ENCODE measurements around the gene SDF4. TPM values are rescaled to one million over a fixed set of nuclear protein-coding genes. Genes with fewer than 3 reads are reported as not detected.

The SDF4 gene
- total RNA-seq, 1 experiment from 2014 or later = 122 TPM

DNA sequence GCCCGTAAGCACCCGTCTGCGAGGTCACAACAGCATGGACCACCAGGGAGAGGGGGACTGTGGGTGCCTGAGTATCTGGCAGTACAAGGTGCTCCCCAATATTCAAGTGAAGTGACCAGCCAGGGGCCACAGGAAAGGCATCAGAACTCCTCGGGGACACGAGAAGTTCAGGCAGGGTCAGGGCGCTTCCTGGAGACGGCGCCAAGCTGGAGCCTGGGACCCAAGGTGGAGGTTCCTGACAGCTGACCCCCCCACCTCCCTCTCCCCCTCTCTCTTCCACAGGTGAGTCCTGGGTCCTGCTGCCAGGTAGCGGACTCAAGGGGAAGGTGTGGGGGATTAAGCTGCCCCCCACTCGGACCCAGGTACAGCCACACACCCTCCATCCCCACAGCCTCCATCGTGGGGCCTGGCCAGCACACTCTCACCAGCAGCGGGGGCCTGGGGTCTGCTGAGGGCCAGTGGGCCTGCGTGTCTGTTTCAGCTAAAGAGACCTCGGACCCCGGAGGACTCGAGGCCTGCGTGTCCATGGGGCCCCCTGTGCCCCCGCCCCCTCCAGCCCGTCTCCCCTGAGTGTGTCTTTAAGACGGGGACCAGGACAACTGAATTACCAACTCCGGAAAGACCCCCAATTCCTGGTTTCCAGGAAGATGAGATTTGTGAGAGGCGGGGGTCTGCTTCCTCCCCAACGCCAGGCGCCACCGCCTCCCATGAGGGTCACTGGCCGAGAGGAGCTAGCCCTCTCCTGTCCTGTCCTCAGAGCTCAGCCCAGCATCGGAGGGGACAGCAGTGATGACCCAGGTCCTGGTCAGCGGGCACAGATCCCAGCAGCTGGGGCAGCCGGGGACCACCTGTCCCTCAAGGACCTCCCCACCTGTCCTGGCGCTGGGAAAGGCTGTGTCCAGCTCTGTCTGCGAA lies 31.6 kb downstream of the SDF4 start:
- Mint-ChIP-seq H3K4me1 (ENCODE audit: insufficient read depth, unreplicated experiment) (no peaks in the 10 kb centered on the region), H3K27ac (ENCODE audit: low read depth, unreplicated experiment) (no peak overlapping the region), H3K27me3 (ENCODE audit: insufficient read depth, unreplicated experiment) (no peaks in the 10 kb centered on the region), H3K4me3 (ENCODE audit: unreplicated experiment) (no peak overlapping the region), H3K9me3 (ENCODE audit: unreplicated experiment) (no peaks in the 10 kb centered on the region), H3K36me3 (ENCODE audit: insufficient read depth, unreplicated experiment) (no peaks in the 10 kb centered on the region)
- no TSS peak for BruUV-seq (replicated peaks)
- TF ChIP-seq, protein P1, sequence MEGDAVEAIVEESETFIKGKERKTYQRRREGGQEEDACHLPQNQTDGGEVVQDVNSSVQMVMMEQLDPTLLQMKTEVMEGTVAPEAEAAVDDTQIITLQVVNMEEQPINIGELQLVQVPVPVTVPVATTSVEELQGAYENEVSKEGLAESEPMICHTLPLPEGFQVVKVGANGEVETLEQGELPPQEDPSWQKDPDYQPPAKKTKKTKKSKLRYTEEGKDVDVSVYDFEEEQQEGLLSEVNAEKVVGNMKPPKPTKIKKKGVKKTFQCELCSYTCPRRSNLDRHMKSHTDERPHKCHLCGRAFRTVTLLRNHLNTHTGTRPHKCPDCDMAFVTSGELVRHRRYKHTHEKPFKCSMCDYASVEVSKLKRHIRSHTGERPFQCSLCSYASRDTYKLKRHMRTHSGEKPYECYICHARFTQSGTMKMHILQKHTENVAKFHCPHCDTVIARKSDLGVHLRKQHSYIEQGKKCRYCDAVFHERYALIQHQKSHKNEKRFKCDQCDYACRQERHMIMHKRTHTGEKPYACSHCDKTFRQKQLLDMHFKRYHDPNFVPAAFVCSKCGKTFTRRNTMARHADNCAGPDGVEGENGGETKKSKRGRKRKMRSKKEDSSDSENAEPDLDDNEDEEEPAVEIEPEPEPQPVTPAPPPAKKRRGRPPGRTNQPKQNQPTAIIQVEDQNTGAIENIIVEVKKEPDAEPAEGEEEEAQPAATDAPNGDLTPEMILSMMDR (IDR thresholded peaks at IDR 0.05; ENCODE audit: unreplicated experiment) = no peak
- CTCF ChIA-PET = interaction anchor here (0.7 kb wide), 1 partner anchor 398 kb away, joined by 3 read pairs; no protein-coding TSS in a partner anchor
- intact Hi-C loops (cut with micrococcal nuclease) = no loop called here
- POLR2A ChIA-PET = no interaction called here
- no peak for DNase-seq (ENCODE audit: unreplicated experiment)

DNA sequence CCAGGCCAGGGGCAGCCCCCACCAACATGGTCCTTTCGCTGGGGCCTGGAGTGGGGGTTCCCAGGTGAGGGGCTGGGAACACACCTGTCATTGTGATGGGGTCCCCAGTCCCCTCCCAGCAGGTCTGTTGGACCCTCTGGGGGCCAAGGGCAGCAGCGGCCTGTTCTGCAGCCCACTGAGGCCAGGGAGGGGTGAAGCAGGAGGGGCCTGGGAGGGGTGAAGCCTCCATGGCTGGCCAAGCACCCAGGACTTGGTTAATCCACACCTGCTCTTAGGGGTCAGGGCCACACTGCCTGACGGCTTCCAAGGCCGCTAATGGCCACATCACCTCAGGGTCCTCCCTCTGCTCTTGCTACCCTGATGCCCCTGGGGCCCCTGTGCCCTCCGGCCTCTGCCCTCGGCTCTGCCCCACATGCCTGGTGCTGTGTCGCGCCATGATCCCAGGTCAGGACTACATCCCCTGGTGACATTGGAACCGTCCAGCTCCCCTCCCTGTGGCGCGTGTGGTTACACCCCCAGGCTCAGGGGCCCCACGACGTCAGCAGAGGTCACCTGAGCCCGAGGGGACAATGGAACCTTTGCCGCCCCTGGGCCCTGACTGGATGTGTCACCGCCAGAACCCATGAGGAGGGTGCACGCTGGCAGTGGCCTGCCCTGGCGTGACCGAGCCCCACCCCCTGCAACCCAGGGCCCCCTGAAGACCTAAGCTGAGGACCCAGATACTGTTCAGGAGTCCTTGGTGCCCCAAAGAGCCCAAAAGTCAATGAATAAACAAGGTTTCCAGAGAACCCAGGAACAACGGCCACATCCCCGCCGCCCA lies 32.5 kb downstream of the SDF4 start:
- Mint-ChIP-seq H3K4me3 (ENCODE audit: unreplicated experiment) (no peak overlapping the region), H3K27me3 (ENCODE audit: insufficient read depth, unreplicated experiment) (no peaks in the 10 kb centered on the region), H3K4me1 (ENCODE audit: insufficient read depth, unreplicated experiment) (no peaks in the 10 kb centered on the region), H3K9me3 (ENCODE audit: unreplicated experiment) (peaks cover 9% of the 10 kb centered on the region), H3K27ac (ENCODE audit: low read depth, unreplicated experiment) (no peak overlapping the region), H3K36me3 (ENCODE audit: insufficient read depth, unreplicated experiment) (no peaks in the 10 kb centered on the region)
- DNase-seq (ENCODE audit: unreplicated experiment) = no peak
- ChIA-PET CTCF (no interaction called here), POLR2A (interaction anchor here (0.6 kb wide), 1 partner anchor 82 kb away, joined by 3 read pairs; no protein-coding TSS in a partner anchor)
- TF ChIP-seq, protein P1 (IDR thresholded peaks at IDR 0.05; ENCODE audit: unreplicated experiment) = no peak
- BruUV-seq (replicated peaks) = no TSS peak
- intact Hi-C loops (cut with micrococcal nuclease) = no loop called here

DNA sequence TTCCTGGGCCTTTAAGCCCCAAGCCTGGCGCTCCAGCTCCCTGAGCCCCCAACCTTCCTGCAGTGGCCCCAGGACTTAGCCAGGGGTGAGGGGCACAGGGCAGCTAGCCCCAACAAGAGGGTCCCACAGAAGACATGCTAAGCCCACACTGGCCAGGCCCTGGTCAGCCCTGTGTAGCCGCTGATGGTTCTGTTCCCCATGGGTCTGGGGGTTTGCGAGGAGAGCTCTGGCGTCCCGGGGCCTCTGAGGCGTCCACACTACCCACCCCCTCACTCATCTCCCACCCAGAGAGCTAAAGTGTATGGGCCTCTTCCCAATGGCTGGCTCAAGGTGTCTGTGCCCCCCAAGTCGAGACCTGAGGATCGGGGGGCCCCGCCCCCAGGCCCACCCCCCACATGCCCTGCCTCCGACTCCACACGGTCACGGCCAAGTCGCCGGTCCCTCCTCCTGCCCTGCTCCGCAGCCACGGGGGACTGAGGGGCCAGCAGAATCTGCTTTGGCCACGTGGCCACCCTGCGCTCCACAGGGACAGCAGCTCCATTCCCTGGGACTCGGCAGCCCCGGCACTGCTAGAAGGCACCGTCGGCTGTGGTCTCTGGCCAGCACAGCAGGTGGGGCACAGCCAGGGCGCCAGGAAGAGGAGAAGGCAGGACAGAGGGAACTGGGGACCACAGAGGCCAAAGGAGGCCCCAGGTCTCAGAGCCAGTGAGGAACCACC lies 33.2 kb downstream of the SDF4 start:
- Mint-ChIP-seq H3K36me3 (ENCODE audit: insufficient read depth, unreplicated experiment) (no peaks in the 10 kb centered on the region), H3K4me3 (ENCODE audit: unreplicated experiment) (no peak overlapping the region), H3K27ac (ENCODE audit: low read depth, unreplicated experiment) (no peak overlapping the region), H3K27me3 (ENCODE audit: insufficient read depth, unreplicated experiment) (no peaks in the 10 kb centered on the region), H3K9me3 (ENCODE audit: unreplicated experiment) (peaks cover 12% of the 10 kb centered on the region), H3K4me1 (ENCODE audit: insufficient read depth, unreplicated experiment) (no peaks in the 10 kb centered on the region)
- CTCF ChIA-PET = no interaction called here
- no peak for DNase-seq (ENCODE audit: unreplicated experiment)
- intact Hi-C loops (cut with micrococcal nuclease) = no loop called here
- no TSS peak for BruUV-seq (replicated peaks)
- POLR2A ChIA-PET = interaction anchor here (0.6 kb wide), 1 partner anchor 81 kb away, joined by 3 read pairs; no protein-coding TSS in a partner anchor
- TF ChIP-seq, protein P1 (IDR thresholded peaks at IDR 0.05; ENCODE audit: unreplicated experiment) = no peak

All from MCF 10A (cell line).